Measurements from ENCODE around the gene LHX6.

Gene LHX6

DNA sequence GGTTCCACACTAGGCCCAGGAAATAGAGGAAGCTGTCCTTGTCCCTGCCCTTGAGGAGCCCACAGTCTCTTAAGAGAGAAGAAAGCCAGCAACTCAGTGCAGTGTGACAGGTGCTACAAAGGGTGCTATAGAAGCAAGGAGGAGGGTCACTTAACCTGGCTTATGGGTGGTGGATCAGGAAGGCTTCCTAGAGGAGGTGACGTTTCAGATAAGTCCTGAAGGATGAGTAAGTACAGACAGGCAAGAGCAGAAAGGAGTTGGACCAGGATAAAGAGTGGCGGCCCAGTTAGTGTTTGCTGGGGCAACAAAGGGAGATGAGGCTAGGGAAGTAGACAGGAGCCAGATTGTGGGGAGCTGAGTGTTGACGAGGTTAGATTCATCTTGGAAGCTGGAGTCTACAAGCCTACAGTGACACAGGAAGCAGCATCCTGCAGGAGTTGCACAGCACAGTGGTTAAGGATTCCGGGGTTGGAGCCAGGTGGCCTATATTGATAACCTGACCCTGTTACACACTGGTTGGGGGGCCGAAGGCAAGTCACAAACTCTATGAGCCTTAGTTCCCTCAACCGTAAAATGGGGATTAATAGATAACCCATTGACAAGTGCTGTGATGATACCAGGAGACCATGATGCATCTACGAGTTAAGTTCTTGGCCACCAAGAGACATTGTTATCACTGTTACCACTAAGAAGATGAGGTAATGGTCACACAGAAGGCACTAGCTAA, 5.4 kb upstream of the LHX6 start:
- DNase-seq (ENCODE audit: low read depth in 2 of 2), result no peak

DNA sequence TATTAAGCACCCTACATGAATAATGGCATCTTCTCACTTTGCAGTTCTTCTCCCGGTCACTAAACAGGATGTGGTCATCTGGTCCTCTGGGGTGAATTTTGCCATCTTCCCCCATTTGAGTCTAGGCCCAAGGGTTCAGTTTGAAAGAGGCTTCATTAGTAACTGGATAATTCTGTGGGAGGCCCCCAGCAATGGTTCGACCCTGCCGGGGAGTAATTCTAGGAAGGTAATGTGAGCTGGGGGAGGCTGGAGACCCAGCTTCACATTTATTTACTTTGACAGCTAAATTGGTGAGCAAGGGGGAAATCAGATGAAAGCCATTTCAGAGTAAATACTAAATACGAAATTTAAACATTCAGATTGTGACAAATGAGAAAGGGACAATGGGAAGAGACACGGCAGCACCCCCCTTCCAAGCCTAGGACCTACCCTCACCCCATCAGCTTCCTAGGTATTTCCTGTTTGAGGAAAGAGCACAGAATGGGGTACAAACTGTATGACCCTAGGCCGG, 4.1 kb upstream of the LHX6 start:
- DNase-seq (ENCODE audit: low read depth in 2 of 2), result no peak

DNA sequence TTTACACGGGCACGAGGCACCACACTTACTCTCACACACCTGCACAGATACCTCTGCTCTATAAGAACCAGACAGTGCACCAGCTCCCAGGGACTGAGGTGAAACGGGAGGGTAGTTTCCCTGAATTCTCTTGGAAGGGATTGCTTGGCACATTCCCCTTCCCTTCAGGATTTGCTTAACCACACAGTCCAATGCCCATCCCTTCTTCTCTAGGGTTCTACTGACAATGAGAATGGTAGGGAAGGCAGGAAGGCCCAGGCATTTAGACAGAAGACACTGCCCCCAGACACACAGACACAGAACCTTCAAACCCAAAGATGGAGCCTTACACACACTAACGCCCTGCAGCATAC, 704 bp upstream of the LHX6 start:
- DNase-seq (ENCODE audit: low read depth in 2 of 2), result no peak

GRCh38 chr9:122228191-122228567, 578 bp downstream of the LHX6 start:
- no peak for DNase-seq (ENCODE audit: low read depth in 2 of 2)

DNA sequence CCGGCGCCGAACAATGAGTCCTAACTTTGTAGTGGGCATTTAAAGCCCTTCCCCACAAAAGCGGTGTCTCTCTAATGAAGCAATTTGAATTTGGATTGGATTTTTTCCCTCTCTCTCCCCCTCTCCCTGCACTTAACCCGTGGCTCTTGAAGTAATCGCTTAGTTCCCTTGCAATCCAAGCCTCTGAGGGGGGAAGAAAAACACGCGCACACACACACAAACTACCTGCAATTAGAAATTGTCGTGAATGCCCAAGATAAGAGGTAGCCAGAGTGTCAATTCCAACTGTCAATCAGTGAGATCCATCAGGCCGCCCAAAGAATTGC, 1.2 kb downstream of the LHX6 start:
- DNase-seq (ENCODE audit: low read depth in 2 of 2), result no peak

GRCh38 chr9:122226758-122227574, 1.8 kb downstream of the LHX6 start:
- no peak for DNase-seq (ENCODE audit: low read depth in 2 of 2)

- DNase-seq (ENCODE audit: low read depth in 2 of 2), result no peak
These were observed 2.5 kb downstream of the LHX6 start for GRCh38 chr9:122226142-122226757.

- DNase-seq (ENCODE audit: low read depth in 2 of 2), result no peak
These were observed 3.2 kb downstream of the LHX6 start for GRCh38 chr9:122225312-122226141.

DNA sequence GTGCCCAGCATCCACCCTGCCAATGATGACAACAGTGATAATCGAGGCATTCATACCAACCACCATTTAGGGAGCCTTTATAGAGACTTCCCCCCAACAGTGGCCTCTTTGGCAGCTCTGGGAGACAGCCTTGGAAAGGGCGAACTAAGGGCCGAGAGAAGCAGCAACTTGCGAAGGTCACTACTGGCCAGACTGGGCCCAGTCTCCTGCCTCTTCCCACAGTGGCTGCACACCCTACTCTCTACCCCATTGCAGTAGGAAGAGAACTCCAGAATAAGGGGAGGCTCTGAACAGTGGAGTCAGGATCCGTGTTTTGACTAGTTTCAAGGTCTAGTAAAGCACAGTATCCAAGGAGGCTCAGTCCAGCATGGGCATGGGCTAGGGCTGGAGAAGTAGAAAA, 5.3 kb downstream of the LHX6 start:
- no peak for DNase-seq (ENCODE audit: low read depth in 2 of 2)

DNA sequence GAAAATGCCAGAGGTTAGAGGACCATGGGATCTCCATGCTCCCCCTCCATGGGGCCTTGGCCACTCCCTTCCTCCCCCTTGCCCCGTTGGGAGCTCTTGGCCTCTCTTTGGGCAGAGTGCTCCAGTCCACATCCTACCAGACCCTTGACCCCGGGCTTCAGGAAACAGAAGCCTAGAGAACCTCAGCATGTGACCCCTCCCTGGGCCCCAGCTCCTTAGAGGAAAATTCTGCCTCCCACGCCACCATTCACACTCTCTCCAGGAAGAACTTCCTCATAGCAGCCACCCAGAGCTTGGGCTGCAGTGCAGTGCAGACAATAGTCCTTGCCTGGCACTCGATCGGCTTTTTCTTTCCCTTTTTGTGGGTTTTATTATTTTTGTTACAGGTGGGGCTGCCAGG, 6.0 kb downstream of the LHX6 start:
- no peak for DNase-seq (ENCODE audit: low read depth in 2 of 2)

- no peak for DNase-seq (ENCODE audit: low read depth in 2 of 2)
These were observed 7.5 kb downstream of the LHX6 start for GRCh38 chr9:122221183-122221811.

DNA sequence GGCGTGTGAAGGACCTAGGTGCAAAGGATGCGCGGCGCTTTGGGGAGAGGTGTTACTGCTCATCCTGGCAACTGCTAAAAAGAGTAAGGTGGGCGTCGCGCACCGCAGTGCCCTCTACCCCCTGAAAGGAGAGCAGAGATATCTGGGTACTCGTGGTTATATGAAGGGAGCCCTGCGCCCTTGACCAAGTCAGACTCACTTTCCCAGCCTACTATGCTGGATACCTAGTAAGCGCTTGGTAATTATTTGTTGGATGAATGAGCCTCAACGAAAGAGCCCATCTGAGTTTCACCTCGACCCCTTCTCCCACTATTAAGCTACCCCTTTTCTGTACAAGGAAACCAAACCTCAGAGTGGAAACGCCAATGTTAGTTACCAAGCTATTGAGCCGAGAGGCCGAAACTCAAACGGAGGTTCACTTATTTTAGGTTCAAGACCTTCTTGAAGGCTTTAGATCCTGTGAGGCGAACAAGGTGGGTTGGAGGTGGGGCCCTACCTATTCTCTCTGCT, 8.0 kb downstream of the LHX6 start:
- DNase-seq (ENCODE audit: low read depth in 2 of 2), result no peak

DNA sequence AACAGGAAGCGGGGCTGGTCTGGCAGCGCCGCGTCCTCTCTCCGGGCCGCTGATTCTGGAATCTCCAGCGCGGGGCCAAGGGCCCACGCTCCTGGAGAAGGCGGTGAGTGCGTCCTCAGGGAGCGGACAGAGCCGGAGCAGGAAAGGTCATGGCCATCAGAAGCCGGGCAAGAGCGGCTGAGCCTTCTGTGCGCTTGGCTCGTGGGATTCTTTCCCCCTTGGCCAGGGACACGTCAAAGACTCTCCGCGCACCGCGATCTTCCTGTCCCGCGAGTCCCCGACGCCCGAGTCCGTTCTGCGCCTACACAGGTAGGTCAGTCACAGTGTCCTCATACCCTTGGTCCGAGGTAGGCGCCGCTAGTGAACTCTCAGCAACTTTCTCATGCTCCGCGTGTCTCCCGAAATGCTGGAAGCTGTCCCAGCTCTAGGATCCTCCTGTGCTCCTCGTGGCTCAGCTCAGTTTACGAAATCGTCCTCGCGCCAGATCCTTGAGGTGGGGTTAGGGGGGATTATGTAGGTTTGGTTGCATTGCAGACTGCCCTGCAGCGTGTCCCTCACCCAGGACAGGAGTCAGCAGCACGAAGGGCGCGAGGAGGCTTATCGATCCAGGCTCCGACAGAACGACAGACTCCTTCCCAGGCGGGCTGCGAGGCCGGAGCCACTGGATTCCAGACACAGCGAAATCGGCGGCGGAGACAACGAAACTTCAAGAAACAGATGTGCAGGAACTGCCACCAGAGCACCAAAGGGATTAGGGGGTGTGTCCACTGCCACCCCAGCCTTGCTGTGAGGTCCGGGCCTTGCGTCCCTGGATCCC, 8.7 kb downstream of the LHX6 start:
- no peak for DNase-seq (ENCODE audit: low read depth in 2 of 2)

GRCh38 chr9:122218935-122219855, 9.6 kb downstream of the LHX6 start:
- no peak for DNase-seq (ENCODE audit: low read depth in 2 of 2)

DNA sequence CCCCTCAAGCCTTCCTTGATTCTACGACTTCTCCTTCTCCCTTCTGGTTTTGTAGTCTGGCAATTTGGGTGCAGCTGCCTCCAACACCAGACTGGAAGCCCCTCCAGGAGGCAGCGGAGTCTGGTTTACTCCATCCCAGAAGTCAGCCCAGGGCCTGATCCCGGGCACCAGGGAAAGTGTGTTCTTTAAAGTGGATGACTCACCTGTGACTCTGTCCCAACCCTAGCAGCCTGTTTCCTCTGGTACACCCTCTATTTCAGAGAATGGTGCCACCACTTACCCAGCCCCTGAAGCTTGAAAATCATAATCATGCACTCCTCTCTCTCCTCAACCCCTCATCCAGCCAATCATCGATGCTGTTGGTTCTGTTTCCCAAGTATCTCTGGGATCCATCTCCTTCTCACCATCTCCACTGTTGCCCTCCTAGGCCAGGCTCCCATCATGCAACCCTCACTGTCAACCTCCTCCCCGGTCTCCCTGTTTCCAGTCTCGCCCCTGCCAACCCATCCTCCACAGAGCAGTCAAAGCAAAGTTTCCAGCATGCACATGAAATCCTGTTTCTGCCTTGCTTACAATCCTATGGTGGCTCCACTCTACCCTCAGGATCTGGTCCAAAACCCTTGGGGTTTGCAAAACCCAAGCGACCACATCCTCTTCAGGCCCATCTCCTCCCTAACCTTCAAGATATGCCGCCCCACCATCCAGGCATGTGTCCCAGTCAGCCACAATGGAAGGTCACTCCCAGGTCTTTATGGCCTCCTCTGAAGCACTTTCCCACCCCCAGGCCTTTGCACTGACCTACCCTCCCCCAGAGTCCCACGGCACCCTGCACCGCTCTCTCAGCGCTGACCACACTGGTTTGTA, 10.5 kb downstream of the LHX6 start:
- DNase-seq (ENCODE audit: low read depth in 2 of 2), result no peak

- DNase-seq (ENCODE audit: low read depth in 2 of 2), result no peak
These were observed 11.1 kb downstream of the LHX6 start for GRCh38 chr9:122217640-122218039.

DNA sequence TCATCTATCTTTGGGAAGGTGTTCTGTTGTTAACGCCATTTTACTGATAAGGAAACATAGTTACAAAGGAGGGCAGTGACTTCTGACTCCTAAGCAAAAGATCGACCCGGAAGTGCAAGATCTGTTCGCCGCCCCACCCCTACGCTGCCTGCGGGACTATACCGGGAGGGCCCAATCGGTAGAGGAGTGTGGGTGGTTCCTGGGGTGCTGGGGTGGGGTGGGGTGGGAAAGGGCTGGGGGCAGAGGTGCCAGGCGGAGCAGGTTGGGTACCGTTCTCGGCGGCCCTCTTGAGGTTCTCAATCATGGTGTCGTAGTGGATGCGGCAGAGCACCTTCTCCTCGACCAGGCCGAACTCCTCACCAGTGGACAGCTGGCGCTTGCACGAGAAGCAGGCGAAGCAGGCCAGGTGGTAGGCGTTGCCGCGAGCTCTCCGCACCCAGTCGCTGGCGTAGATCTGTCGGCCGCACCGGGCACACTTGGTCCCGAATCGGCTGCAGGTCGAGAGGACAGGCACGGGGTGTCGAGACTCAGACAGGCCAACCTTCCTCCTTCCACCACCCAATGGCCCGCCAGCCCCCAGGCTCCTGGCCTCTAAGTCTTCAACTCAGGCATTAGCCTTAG, 11.8 kb downstream of the LHX6 start:
- no peak for DNase-seq (ENCODE audit: low read depth in 2 of 2)

Measured in stimulated activated CD4-positive, alpha-beta T cell treated with anti-CD3 and anti-CD28 coated beads, Interleukin-12 subunit alpha, Interleukin-12 subunit beta, amount 100 ng/mL, for 24 hours (primary cell).